ENCODE measurements around the gene LRRC75A. TPM values are rescaled to one million over a fixed set of nuclear protein-coding genes. Genes with fewer than 3 reads are reported as not detected.
A peak's percentile ranks its signal among the peaks of the same experiment; 100 is the strongest.

LRRC75A gene
- total RNA-seq, 2 experiments from 2014 or later, result 1.1 to 1.2 TPM

- H3K4me1 Mint-ChIP-seq, result no peaks in the 10 kb centered on the region
- H3K4me3 Mint-ChIP-seq, result no peak overlapping the region
- no peaks in the 10 kb centered on the region for H3K9me3 Mint-ChIP-seq (ENCODE audit: low read depth)
- ATAC-seq (no peak), DNase-seq (no peak)
- no peaks in the 10 kb centered on the region for H3K27me3 Mint-ChIP-seq
- H3K36me3 Mint-ChIP-seq (ENCODE audit: low read depth), result peaks cover 13% of the 10 kb centered on the region
- POLR2A ChIA-PET, result interaction anchor here (1.4 to 2.0 kb wide), 2 partner anchors 11 to 12 kb away, joined by 3 to 9 read pairs; no protein-coding TSS in a partner anchor
- no peak overlapping the region for H3K27ac Mint-ChIP-seq
- CTCF ChIA-PET, result interaction anchor here (0.6 to 1.5 kb wide), 9 partner anchors 8 to 95 kb away, joined by 3 to 8 read pairs (median 5); no protein-coding TSS in a partner anchor
- intact Hi-C loops (cut with DNase I, micrococcal nuclease), result no loop called here
Observed at GRCh38 chr17:16427020-16427419, 65.0 kb downstream of the LRRC75A start.

GRCh38 chr17:16425698-16426659, 66.0 kb downstream of the LRRC75A start:
- Mint-ChIP-seq H3K27ac (no peak overlapping the region), H3K4me1 (peaks cover under 1% of the 10 kb centered on the region), H3K4me3 (no peak overlapping the region), H3K9me3 (ENCODE audit: low read depth) (no peaks in the 10 kb centered on the region), H3K36me3 (ENCODE audit: low read depth) (peaks cover 13% of the 10 kb centered on the region), H3K27me3 (no peaks in the 10 kb centered on the region)
- ChIA-PET CTCF (interaction anchor here (1.0 kb wide), 3 partner anchors 13 to 110 kb away, joined by 3 read pairs; no protein-coding TSS in a partner anchor), POLR2A (no interaction called here)
- intact Hi-C loops (cut with DNase I, micrococcal nuclease), result no loop called here
- ATAC-seq, result no peak
- no peak for DNase-seq

GRCh38 chr17:16425202-16425601, 66.8 kb downstream of the LRRC75A start:
- CTCF ChIA-PET, result interaction anchor here (0.7 to 1.0 kb wide), 3 partner anchors 28 to 111 kb away, joined by 3 read pairs; no protein-coding TSS in a partner anchor
- peaks cover 17% of the 10 kb centered on the region for H3K36me3 Mint-ChIP-seq (ENCODE audit: low read depth)
- H3K4me3 Mint-ChIP-seq, result no peak overlapping the region
- no peaks in the 10 kb centered on the region for H3K9me3 Mint-ChIP-seq (ENCODE audit: low read depth)
- no peaks in the 10 kb centered on the region for H3K27me3 Mint-ChIP-seq
- H3K4me1 Mint-ChIP-seq, result peaks cover 8% of the 10 kb centered on the region
- intact Hi-C loops (cut with DNase I, micrococcal nuclease), result no loop called here
- no peak for ATAC-seq
- no peak overlapping the region for H3K27ac Mint-ChIP-seq
- POLR2A ChIA-PET, result no interaction called here
- DNase-seq, result no peak

- no peaks in the 10 kb centered on the region for H3K9me3 Mint-ChIP-seq (ENCODE audit: low read depth)
- intact Hi-C loops (cut with DNase I, micrococcal nuclease), result no loop called here
- H3K27ac Mint-ChIP-seq, result no peak overlapping the region
- ChIA-PET POLR2A (no interaction called here), CTCF (interaction anchor here (0.5 to 2.2 kb wide), 4 partner anchors 15 to 1137 kb away, joined by 3 to 8 read pairs (median 4); no protein-coding TSS in a partner anchor)
- H3K4me1 Mint-ChIP-seq, result peaks cover 27% of the 10 kb centered on the region
- peaks cover 18% of the 10 kb centered on the region for H3K36me3 Mint-ChIP-seq (ENCODE audit: low read depth)
- no peak overlapping the region for H3K4me3 Mint-ChIP-seq
- ATAC-seq (no peak), DNase-seq (no peak)
- no peaks in the 10 kb centered on the region for H3K27me3 Mint-ChIP-seq
Observed at GRCh38 chr17:16423226-16423872, 68.6 kb downstream of the LRRC75A start.

- ChIA-PET POLR2A (no interaction called here), CTCF (interaction anchor here (0.6 to 2.2 kb wide), 3 partner anchors 16 to 168 kb away, joined by 3 to 8 read pairs (median 3); no protein-coding TSS in a partner anchor)
- H3K36me3 Mint-ChIP-seq (ENCODE audit: low read depth), result peaks cover 23% of the 10 kb centered on the region
- H3K27ac Mint-ChIP-seq, result no peak overlapping the region
- no peak for ATAC-seq
- no peaks in the 10 kb centered on the region for H3K27me3 Mint-ChIP-seq
- H3K9me3 Mint-ChIP-seq (ENCODE audit: low read depth), result no peaks in the 10 kb centered on the region
- no peak for DNase-seq
- intact Hi-C loops (cut with DNase I, micrococcal nuclease), result no loop called here
- peaks cover 36% of the 10 kb centered on the region for H3K4me1 Mint-ChIP-seq
- H3K4me3 Mint-ChIP-seq, result no peak overlapping the region
Observed at GRCh38 chr17:16422416-16422815, 69.6 kb downstream of the LRRC75A start.

- Mint-ChIP-seq H3K9me3 (ENCODE audit: low read depth) (no peaks in the 10 kb centered on the region), H3K36me3 (ENCODE audit: low read depth) (peaks cover 31% of the 10 kb centered on the region), H3K27me3 (no peaks in the 10 kb centered on the region), H3K4me1 (peaks cover 47% of the 10 kb centered on the region), H3K27ac (peak overlapping the region; percentile 99), H3K4me3 (peak overlapping the region; percentile 62)
- CTCF ChIA-PET, result interaction anchor here (0.5 kb wide), 1 partner anchor 112 kb away, joined by 3 read pairs; no protein-coding TSS in a partner anchor
- intact Hi-C loops (cut with DNase I, micrococcal nuclease), result loop anchor here (2.0 to 10.0 kb wide), 4 partner anchors 55 to 1542 kb away; partner anchors contain the start of genes ADORA2B (in 1 of the 2) and CENPV (in 1 of the 2)
- no peak for ATAC-seq
- peak; percentile 59 for DNase-seq
- POLR2A ChIA-PET, result interaction anchor here (1.1 to 1.9 kb wide), 2 partner anchors 9 to 19 kb away, joined by 3 to 15 read pairs; no protein-coding TSS in a partner anchor
Observed at GRCh38 chr17:16419929-16420271, 72.1 kb downstream of the LRRC75A start.

GRCh38 chr17:16419074-16419928, 72.7 kb downstream of the LRRC75A start:
- no peaks in the 10 kb centered on the region for H3K9me3 Mint-ChIP-seq (ENCODE audit: low read depth)
- H3K27me3 Mint-ChIP-seq, result no peaks in the 10 kb centered on the region
- peaks cover 51% of the 10 kb centered on the region for H3K4me1 Mint-ChIP-seq
- ATAC-seq (peak; percentile 69), DNase-seq (peak; percentile 85)
- intact Hi-C loops (cut with DNase I, micrococcal nuclease), result loop anchor here (2.0 to 10.0 kb wide), 4 partner anchors 54 to 1543 kb away; partner anchors contain the start of genes ADORA2B (in 1 of the 2) and CENPV (in 1 of the 2)
- peaks cover 33% of the 10 kb centered on the region for H3K36me3 Mint-ChIP-seq (ENCODE audit: low read depth)
- H3K4me3 Mint-ChIP-seq, result peak overlapping the region; percentile 62
- CTCF ChIA-PET, result interaction anchor here (0.6 to 2.2 kb wide), 8 partner anchors 8 to 1502 kb away, joined by 3 to 9 read pairs (median 3); no protein-coding TSS in a partner anchor
- POLR2A ChIA-PET, result interaction anchor here (0.8 to 1.9 kb wide), 5 partner anchors 9 to 55 kb away, joined by 3 to 15 read pairs (median 3); no protein-coding TSS in a partner anchor
- peak overlapping the region; percentile 99 for H3K27ac Mint-ChIP-seq

- ATAC-seq, result peak; percentile 39
- H3K27ac Mint-ChIP-seq, result peak overlapping the region; percentile 99
- CTCF ChIA-PET, result interaction anchor here (0.6 to 2.2 kb wide), 7 partner anchors 9 to 1503 kb away, joined by 3 to 9 read pairs (median 3); no protein-coding TSS in a partner anchor
- no peaks in the 10 kb centered on the region for H3K9me3 Mint-ChIP-seq (ENCODE audit: low read depth)
- intact Hi-C loops (cut with DNase I, micrococcal nuclease), result loop anchor here (2.0 to 10.0 kb wide), 4 partner anchors 54 to 1544 kb away; partner anchors contain the start of genes ADORA2B (in 1 of the 2) and CENPV (in 1 of the 2)
- H3K36me3 Mint-ChIP-seq (ENCODE audit: low read depth), result peaks cover 35% of the 10 kb centered on the region
- DNase-seq, result peak; percentile 50
- H3K4me1 Mint-ChIP-seq, result peaks cover 53% of the 10 kb centered on the region
- H3K4me3 Mint-ChIP-seq, result peak overlapping the region; percentile 62
- POLR2A ChIA-PET, result interaction anchor here (0.6 to 1.9 kb wide), 5 partner anchors 20 to 165 kb away, joined by 3 to 15 read pairs (median 3); no protein-coding TSS in a partner anchor
- no peaks in the 10 kb centered on the region for H3K27me3 Mint-ChIP-seq
Observed at GRCh38 chr17:16418685-16419068, 73.3 kb downstream of the LRRC75A start.

- intact Hi-C loops (cut with DNase I, micrococcal nuclease), result loop anchor here (2.0 to 10.0 kb wide), 7 partner anchors 37 to 1544 kb away; partner anchors contain the start of genes ADORA2B (in 1 of the 2), CENPV (in 1 of the 2), NCOR1 (in 1 of the 2) and UBB (in 1 of the 2)
- ChIA-PET POLR2A (interaction anchor here (0.6 to 1.9 kb wide), 3 partner anchors 21 to 166 kb away, joined by 3 to 15 read pairs (median 5); no protein-coding TSS in a partner anchor), CTCF (interaction anchor here (1.3 to 2.2 kb wide), 3 partner anchors 10 to 55 kb away, joined by 3 to 9 read pairs (median 5); no protein-coding TSS in a partner anchor)
- Mint-ChIP-seq H3K9me3 (ENCODE audit: low read depth) (no peaks in the 10 kb centered on the region), H3K36me3 (ENCODE audit: low read depth) (peaks cover 35% of the 10 kb centered on the region), H3K27ac (peak overlapping the region; percentile 99), H3K4me3 (peak overlapping the region; percentile 12), H3K27me3 (no peaks in the 10 kb centered on the region), H3K4me1 (peaks cover 53% of the 10 kb centered on the region)
- DNase-seq, result no peak
- no peak for ATAC-seq
Observed at GRCh38 chr17:16417896-16418684, 73.9 kb downstream of the LRRC75A start.
